NCI-H1105 treated with DMSO at 0.1 percent for 48 hours (cell line): Measurements from ENCODE around the gene DDAH1.

Experiments
- DNase-seq: peaks from one replicate; lab custom pipeline; 2025; lab: John Stamatoyannopoulos, UW

The DDAH1 gene

DNA sequence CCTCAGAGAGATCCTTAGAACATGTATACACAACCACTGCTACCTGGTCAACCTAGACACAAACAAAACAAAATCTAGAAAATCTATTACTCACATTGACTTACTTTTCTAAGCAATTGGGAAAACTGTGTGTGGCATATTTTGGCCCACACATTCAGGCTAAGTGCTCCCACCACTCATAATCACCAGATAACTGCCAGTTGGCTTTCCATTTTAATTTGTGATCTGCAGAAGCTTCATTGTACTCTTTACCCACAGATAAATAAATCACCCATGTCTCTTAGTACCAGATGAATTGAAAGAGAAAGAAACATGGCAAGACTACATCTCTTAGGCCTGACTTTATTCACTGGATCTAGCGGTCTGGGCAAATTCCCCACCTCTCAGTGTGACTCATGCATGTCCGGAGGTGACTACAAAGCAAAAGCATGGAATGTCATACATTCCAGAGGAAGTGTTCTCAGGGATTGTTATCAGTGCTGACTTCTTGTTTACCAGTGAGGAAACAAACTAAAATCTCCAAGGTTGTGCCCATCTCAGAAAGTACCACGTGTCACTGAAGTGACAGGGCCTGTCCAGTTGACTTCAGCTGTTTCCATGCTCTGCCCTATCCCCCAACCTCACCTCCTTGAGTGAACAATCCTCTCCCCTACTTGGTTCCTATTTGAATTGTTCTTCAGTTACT is 136.1 kb downstream of the DDAH1 start:
- no peak for DNase-seq

- DNase-seq: no peak
These were observed 137.2 kb downstream of the DDAH1 start for GRCh38 chr1:85327759-85328158.

DNA sequence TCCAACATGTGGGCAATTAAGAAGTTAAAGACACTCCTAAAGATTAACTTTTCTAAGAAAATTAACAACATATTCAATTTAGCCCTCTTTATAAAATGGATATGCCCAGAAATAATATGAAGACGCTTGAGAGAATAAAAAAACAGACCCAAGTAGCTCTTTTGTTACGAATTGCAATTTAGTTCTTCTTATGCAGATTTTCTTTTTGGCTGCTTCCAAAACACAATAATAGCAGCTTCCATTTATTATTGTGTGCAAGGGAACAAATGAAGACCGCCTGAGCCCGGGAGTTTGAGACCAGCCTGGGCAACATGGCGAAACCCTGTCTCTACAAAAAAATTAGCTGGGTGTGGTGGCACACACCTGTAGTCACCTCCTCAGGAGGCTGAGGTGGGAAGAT is 138.1 kb downstream of the DDAH1 start:
- no peak for DNase-seq

- DNase-seq: no peak
These were observed 138.6 kb downstream of the DDAH1 start for GRCh38 chr1:85326336-85326735.

GRCh38 chr1:85325920-85326319 is 139.0 kb downstream of the DDAH1 start:
- no peak for DNase-seq

DNA sequence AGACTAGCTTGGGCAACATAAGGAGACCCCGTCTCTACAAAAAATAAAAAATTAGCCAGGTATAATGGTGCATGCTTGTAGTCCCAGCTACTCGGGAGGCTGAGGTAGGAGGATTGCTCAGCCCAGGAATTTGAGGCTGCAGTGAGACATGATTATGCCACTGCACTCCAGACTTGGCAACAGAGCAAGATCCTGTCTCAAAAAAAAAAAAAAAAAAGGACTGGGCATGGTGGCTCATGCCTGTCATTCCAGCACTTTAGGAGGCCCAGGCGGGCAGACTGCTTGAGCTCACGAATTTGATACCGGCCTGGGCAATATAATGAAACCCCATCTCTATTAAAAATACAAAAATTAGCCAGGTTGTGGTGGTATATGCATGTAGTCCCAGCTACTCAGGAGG is 141.2 kb downstream of the DDAH1 start:
- no peak for DNase-seq

- no peak for DNase-seq
These were observed 142.3 kb downstream of the DDAH1 start for GRCh38 chr1:85322655-85323054.

DNA sequence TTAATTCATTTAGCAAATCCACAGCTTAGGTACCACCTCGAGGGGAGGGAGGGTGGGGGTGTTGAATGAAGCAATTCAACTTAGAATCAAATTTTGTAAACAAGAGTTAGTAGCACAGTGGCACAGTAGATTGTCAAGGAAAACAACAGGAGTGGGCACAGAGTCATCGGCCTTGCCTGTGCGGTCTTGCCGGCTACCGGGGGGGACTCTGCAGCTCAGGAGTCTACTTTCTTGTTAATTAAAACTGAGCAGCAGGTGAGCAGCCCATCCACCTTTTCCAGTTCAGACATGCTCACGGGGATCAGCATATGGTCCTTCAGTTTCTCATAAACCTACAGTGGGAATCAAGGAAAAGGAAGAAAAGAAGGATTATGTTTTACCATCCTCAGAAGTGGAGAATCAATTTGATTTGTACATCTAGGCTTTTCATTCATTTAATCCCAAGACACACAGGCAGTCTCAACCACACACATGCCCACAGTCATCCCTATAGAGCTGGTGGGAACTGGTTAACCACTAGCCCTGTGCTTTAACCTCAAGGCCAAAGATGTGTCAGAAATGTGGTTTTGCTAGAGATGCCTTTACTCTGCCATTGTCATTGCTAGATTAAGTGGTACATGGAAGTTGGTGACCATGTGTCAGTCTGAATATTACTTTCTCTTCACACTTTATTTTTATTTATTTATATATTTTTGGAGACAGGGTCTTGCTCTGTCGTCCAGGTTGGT is 143.6 kb downstream of the DDAH1 start:
- no peak for DNase-seq

GRCh38 chr1:85320371-85321131 is 144.4 kb downstream of the DDAH1 start:
- DNase-seq: no peak

DNA sequence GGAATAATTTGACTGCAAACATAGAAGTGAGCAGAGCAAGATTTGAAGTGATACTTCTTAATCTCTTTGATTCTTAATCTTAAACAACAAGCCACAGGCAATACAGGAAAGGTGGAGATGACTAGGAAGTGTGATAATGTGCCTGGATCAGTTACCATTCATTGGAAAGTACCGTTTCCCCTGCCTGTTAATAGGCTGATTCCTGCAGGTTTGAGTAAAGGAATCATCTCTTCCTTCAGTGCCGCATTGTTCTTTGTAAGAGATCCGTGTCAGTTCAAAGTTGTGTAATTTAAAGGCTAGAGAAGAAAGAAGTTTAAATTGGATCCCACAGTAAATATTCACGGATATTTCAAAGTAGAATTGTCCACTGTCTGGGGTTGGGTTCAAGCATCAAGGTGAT is 145.0 kb downstream of the DDAH1 start:
- no peak for DNase-seq

- no peak for DNase-seq
These were observed 145.5 kb downstream of the DDAH1 start for GRCh38 chr1:85319491-85319890.

- DNase-seq: no peak
These were observed 146.7 kb downstream of the DDAH1 start for GRCh38 chr1:85318217-85318616.

DNA sequence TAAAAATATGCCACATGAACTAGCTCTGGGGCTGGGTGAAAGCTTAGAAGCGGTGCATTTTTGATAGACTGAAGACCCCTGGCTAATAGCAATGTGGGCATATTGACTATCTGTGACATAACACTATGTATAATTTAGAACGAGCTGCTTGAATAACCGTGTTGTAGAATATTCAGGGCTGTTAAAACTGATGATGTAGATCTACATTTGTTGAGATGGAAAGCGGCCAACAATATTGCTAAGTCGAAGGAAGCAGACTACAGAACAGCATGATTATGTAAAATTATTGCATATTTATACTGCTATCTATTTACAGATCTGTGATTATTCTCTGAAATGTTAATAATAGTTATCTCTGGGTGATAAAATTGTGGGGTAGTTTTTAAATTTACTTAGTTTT is 147.4 kb downstream of the DDAH1 start:
- no peak for DNase-seq

DNA sequence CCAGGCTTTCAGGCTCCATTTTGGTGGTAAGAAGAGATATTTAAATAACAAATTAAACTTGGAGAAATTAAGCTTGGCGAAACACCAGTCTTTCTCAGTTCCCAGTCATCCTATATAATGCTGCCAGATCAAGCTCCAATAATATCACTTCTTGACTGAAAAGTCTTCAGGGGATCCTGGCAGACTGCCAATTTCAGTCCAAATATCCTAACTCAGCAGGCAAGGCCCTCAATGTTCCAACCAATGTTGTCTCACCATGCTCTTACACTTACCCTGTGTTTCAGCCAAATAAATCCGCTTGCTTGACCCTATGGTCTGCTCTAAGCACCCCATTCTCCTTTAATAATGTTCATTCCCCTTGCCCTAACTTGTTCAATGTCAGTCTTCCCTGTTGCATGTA is 148.6 kb downstream of the DDAH1 start:
- peak; percentile 96 for DNase-seq

GRCh38 chr1:85315789-85316188 is 149.2 kb downstream of the DDAH1 start:
- DNase-seq: no peak

DNA sequence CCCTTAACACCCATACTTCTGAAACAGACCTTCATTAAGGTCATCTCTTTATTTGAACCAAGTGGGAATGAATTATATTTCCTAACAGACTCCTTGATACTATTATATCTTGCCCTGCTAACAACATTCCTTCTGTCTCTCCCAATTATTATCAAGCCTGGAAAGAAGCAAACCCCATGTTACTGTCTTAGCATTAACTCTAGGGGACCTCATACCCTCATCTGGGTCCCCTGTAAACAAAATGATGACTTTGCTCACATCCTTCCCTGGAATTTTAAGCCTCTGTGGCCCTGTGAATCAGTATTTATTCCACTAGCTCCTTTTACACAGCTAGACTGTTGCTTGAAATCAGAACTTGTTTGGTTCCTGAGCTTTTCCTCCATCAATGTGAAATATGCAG is 150.2 kb downstream of the DDAH1 start:
- no peak for DNase-seq

DNA sequence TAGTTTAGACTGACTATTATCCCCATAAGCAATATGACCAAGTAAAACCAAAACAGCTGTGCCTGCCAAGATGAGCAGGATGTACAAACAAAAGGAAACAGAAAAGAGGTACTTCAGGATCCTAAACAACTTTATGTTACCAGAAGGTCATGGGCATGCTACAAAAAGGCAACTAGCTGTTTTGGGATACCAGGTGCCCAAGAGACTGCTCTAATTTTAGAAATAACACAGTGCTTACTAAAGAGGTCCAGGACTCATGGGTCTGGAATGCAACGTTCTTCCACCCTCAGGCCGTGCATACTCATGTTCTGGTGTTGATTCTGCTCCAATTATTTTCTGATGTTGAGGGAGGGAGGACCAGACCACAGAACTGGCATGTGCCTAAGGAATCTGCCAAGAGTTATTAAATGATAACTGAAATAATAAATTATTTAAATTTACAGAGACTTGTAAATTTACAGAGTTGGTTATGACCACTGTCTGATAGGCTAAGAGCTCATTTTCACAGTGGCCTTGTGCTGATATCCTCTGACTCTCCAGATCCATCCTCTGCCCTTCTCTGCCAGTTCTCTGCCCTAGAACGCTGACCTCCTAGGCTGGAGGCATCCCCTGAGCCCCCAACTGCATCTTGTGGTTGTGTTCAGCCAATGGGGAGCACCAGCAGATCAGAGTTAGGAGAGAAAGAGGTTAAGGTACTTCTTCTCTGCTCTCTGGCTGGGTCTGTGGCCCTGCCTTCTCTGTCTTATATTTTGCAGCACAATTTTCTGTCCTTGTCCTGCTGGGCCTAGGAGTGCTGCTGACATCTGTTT is 150.9 kb downstream of the DDAH1 start:
- no peak for DNase-seq

DNA sequence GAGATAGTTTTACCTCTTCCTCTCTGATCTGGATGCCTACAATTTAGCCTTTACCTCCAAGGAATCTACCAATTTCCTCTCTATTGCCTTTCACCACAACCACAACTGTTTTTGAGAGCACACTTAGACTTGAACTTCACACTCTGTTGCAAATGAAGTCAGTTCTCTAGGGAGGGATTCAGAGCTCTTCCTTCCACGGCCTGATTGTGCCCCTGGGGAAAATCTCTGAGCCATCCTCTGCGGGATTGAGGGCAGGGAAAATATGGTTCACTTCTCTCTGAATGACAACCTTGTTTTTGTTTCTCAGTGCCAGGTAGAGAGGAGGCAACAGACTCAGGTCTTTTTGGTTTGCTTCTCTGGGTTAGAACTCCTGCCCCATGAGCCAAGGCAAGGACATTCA is 153.1 kb downstream of the DDAH1 start:
- no peak for DNase-seq

GRCh38 chr1:85308833-85309350 is 156.1 kb downstream of the DDAH1 start:
- DNase-seq: peak; percentile 78

DNA sequence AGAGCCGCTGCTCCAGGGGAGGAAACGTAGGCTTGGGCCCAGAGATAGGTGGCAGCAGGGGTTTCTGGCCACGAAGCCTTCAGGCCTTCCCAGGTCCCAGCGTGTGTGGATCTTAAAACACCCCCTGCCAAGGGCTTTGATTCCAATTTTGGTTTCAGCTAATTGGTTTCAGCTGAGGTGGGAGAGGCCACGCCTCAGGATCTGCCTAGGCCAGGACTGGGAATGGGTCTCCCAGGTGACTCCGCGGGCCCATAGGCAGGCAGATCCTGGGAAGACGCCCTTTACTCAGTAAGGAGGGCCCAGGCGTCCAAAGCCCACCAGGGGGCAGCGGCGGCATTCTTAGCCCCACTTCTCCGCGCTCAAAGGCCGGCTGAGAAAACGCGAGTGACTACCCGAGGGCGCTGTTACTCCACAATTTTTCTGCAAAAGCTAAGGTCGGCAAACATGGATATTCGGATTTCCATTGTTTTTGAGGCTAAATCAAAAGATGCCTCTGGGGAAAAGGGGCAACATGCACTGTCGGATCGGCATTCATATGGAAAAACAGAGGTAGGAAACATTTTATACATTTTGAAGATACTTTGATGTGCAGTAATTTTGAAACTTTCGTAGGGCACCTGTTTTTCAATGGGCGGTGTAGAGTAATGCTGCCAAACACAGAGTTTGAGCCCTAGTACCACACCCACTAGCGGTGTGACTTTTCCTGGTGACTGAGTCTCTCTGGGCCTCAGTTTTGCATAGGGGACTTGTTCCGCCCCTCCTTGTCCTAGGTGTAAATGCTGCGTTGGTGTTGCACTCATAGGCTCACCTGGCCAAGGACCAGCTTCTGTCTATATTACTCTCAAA is 156.7 kb downstream of the DDAH1 start:
- DNase-seq: peak; percentile 89

DNA sequence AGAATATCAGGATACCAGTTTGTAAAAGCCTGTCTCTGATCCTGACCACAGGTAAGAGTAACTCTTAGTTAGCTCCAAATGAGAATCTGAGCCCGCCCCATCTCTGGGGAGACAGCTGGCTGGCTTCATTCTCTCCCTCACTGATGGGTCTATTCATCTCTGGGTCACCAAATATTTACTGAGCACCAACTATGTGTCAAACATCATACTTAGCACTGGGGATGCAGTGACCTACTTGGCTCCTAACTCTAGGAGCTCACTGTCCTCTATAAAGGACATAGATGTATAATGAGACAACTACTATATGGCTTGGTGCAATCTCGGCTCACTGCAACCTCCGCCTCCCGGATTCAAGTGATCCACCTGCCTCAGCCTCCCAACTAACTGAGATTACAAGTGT is 158.7 kb downstream of the DDAH1 start:
- no peak for DNase-seq
